Fibroblast of skin of back (primary cell): ENCODE results near the gene CTBP1. TPM values are rescaled to one million over a fixed set of nuclear protein-coding genes. Genes with fewer than 3 reads are reported as not detected.
A peak's percentile ranks its signal among the peaks of the same experiment; 100 is the strongest.
"Not testable (repeated sequence)": the region's sequence is repeated elsewhere in the genome, so short reads cannot be mapped to it uniquely, and the experiment has no call there.

Source experiments
- DNase-seq: peaks from one replicate; pipeline ENCODE4 v3.0.0-alpha.2; 2013
- polyA plus RNA-seq, 2 experiments: library from polyadenylated mRNA; unstranded; fragments of 120-200 nt; gene quantifications; one replicate each; pipeline ENCODE4 v1.2.1, GENCODE V29; 2013; ENCODE audit not compliant: insufficient read length in 2 of 2

The CTBP1 gene
- polyA plus RNA-seq (2013, experiment 1 of 2; ENCODE audit: insufficient read length), result 126 TPM
- 108 TPM for polyA plus RNA-seq (2013, experiment 2 of 2; ENCODE audit: insufficient read length)

GRCh38 chr4:1248245-1249147 is at the start of gene CTBP1:
TSS of gene CTBP1 (minus strand) at chr4:1249130. CDS start at chr4:1241331, 7,799 bp downstream.
- peak; percentile 80 for DNase-seq

- no peak for DNase-seq
Observed at GRCh38 chr4:1298461-1298860, 49.5 kb upstream of the CTBP1 start.

GRCh38 chr4:1297456-1298325 is 48.8 kb upstream of the CTBP1 start:
- no peak for DNase-seq

GRCh38 chr4:1297023-1297395 is 48.1 kb upstream of the CTBP1 start:
- DNase-seq, result no peak

GRCh38 chr4:1296324-1297022 is 47.5 kb upstream of the CTBP1 start:
- DNase-seq, result no peak

GRCh38 chr4:1295405-1296055 is 46.6 kb upstream of the CTBP1 start:
- DNase-seq, result no peak

GRCh38 chr4:1294891-1295290 is 46.0 kb upstream of the CTBP1 start:
- no peak for DNase-seq

GRCh38 chr4:1294424-1294823 is 45.5 kb upstream of the CTBP1 start:
- DNase-seq, result no peak

- DNase-seq, result no peak
Observed at GRCh38 chr4:1293991-1294390, 45.1 kb upstream of the CTBP1 start.

- no peak for DNase-seq
Observed at GRCh38 chr4:1293531-1293941, 44.6 kb upstream of the CTBP1 start.

- not testable (repeated sequence) for DNase-seq
Observed at GRCh38 chr4:1292703-1293011, 43.7 kb upstream of the CTBP1 start.

- DNase-seq, result no peak
Observed at GRCh38 chr4:1291996-1292702, 43.2 kb upstream of the CTBP1 start.

GRCh38 chr4:1291091-1291490 is 42.2 kb upstream of the CTBP1 start:
- DNase-seq, result no peak

GRCh38 chr4:1290165-1290977 is 41.4 kb upstream of the CTBP1 start:
- peak; percentile 5 for DNase-seq

- peak; percentile 96 for DNase-seq
Observed at GRCh38 chr4:1289207-1290164, 40.6 kb upstream of the CTBP1 start, which contains the start of gene MAEA. TSS of gene MAEA (plus strand) at chr4:1289891. CDS start at chr4:1289914, 23 bp downstream.

GRCh38 chr4:1288786-1289185 is 39.9 kb upstream of the CTBP1 start:
- DNase-seq, result no peak

- DNase-seq, result peak; percentile 40
Observed at GRCh38 chr4:1285790-1286553, 37.0 kb upstream of the CTBP1 start.

GRCh38 chr4:1285151-1285789 is 36.3 kb upstream of the CTBP1 start:
- DNase-seq, result no peak
